Renal cortex interstitium (tissue), 11 donors: ENCODE measurements around the gene PRDX5. TPM values are rescaled to one million over a fixed set of nuclear protein-coding genes. Genes with fewer than 3 reads are reported as not detected.
"Not testable (repeated sequence)": the region's sequence is repeated elsewhere in the genome, so short reads cannot be mapped to it uniquely, and the experiment has no call there.

Experiments
- DNase-seq, 11 donors: peaks; one replicate each; pipeline ENCODE4 v3.0.0-alpha.2; 2013; ENCODE audit warnings: low read depth in 9 of 11, low spot score in 4 of 11; ENCODE audit errors: extremely low read depth in 1 of 11
- polyA plus RNA-seq, 3 donors: library from polyadenylated mRNA; unstranded; fragments of 120-200 nt; gene quantifications; one replicate each; pipeline ENCODE4 v1.2.1, GENCODE V29; 2013; ENCODE audit not compliant: insufficient read length in 3 of 3

Gene PRDX5
- polyA plus RNA-seq, 3 donors: 161 to 233 (median 207) TPM

DNA sequence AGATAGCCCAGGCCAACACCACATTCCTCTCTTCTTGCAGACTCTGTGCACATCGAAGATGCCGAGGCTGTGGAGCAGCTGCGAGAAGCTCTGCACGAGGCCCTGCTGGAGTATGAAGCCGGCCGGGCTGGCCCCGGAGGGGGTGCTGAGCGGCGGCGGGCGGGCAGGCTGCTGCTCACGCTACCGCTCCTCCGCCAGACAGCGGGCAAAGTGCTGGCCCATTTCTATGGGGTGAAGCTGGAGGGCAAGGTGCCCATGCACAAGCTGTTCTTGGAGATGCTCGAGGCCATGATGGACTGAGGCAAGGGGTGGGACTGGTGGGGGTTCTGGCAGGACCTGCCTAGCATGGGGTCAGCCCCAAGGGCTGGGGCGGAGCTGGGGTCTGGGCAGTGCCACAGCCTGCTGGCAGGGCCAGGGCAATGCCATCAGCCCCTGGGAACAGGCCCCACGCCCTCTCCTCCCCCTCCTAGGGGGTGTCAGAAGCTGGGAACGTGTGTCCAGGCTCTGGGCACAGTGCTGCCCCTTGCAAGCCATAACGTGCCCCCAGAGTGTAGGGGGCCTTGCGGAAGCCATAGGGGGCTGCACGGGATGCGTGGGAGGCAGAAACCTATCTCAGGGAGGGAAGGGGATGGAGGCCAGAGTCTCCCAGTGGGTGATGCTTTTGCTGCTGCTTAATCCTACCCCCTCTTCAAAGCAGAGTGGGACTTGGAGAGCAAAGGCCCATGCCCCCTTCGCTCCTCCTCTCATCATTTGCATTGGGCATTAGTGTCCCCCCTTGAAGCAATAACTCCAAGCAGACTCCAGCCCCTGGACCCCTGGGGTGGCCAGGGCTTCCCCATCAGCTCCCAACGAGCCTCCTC, 2.0 kb upstream of the PRDX5 start:
- DNase-seq: not testable (repeated sequence)

DNA sequence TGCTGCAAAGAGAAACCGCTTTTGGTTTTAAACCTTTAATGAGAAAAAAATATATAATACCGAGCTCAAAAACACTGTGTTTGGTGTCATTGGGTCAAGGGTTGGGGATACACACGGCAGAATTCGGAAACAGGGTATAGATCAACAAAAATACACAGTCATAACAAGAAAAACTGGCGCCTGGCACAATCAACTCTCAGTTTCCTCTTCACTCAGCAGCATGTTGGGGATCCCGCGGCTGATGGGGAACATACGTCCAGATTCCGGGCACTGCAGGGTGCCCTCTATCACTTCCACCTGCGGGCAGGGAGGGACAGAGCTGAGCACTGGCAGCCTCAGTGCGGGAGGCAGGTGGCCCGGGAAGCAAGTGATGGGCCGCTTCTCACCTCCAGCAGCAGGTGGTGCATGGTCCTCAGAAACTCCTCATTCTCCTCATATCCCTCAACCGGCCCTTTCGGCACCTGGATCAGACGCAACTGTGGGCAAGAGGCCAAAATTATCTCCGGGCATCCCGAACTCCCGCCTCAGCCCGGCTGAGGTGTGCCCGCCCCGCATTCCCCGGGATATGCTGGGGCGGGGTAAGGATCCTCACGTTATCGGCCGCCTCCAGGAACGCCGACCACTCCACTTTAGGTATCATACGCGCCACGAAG, 1.1 kb upstream of the PRDX5 start:
- no peak for DNase-seq

DNA sequence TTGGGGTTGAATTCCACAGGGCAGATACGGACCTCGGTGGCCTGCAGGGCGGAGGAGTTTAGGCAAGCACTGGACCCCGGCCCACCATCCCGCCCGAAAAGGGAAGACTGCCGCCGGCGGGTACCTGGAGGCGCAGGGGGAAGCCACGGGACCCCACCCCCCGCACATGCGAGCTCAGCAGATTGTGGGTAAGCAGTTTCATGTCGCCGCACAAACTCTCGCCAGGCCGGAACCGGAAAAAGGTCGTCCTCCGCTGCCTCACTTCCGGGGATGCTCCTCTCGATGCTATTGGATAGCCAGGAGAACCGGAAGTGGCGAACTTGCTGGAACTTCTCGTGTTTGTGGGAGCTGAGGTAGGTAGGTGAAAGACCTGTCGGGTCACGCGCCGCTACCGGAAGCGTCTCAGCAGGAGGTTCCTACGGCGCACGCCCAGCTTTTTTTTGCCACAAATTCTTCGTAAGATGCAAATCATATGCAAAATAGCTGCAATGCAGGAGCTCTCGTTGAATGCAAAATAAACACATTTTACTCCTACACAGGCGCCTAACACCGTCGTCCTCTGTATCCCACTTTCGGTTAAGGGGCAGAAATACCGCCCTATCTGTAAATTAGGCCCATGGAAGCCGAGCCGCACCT, 478 bp upstream of the PRDX5 start, which contains the start of gene TRMT112:
Gene TRMT112, minus strand, starts transcription at position 235 of the 636 bp plus-strand sequence. Its CDS starts 33 bp downstream, at position 202.
- peak; percentile 88 to 98 (median 94) for DNase-seq

DNA sequence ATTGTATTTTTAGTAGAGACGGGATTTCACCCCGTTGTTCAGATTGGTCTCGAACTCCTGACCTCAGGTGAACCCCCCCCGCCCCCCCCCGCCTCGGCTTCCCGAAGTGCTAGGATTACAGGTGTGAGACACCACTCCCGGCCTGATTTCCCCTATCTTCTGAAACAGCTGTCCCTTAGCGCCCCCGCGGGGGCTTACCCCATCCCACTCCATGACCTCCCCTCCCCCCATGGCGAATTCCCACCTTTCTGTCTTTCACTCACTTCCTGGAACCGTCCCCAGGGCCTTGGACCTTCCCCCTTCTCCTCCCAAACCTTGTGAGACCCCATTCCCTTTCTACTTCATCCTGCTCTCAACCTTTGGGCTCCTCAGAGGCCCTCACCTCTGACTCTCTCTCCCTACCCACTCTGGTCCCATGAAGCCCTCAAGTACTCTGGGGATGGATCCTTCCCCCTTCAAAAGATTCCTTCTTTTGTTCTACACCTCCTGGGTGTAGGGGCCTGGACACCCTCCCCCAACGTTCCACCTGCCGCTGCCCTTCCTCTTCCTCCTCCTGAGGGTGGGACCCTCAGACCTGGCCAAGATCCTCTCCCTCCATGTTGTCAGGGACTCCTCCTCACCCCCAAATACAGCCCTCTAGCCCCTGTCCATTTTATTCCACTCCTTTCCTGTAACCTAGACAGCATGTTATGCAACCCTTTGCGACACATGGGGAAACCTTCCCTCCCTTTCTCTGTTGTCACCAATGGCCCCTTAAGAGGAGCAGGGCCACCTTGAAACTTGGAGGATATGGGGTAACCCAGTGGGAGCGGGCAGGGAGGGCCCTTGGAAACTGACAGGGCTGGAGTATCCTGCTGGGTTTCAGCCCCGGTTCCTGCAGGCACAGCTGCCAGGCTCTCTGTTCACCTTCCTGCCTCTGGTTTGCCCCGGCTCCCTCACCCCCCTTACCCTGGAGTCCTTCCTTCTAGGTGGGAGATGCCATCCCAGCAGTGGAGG, 1.1 kb downstream of the PRDX5 start:
- DNase-seq: no peak

DNA sequence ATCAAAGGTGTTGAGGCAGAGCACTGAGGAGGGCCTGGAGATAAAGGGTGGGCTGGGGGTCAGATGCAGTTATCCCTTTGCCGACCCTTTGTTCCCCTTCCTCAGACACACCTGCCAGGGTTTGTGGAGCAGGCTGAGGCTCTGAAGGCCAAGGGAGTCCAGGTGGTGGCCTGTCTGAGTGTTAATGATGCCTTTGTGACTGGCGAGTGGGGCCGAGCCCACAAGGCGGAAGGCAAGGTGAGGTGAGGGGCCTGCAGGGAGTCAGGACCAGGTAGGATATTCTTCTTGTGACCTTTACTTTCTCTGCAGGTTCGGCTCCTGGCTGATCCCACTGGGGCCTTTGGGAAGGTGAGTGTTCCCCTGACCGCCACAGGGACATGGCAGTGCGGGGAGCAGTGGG, 2.6 kb downstream of the PRDX5 start:
- DNase-seq: no peak

DNA sequence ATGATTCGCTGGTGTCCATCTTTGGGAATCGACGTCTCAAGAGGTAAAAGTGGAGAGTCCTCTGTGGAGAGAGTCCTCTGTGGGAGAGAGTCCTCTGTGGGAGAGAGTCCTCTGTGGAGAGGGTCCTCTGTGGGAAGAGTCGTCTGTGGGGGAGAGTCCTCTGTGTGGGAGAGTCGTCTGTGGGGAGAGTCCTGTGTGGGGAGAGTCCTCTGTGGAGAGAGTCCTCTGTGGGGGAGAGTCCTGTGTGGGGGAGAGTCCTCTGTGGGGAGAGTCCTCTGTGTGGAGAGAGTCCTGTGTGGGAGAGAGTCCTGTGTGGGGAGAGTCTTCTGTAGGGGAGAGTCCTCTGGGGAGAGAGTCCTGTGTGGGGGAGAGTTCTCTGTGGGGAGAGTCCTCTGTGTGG, 3.1 kb downstream of the PRDX5 start:
- no peak for DNase-seq

DNA sequence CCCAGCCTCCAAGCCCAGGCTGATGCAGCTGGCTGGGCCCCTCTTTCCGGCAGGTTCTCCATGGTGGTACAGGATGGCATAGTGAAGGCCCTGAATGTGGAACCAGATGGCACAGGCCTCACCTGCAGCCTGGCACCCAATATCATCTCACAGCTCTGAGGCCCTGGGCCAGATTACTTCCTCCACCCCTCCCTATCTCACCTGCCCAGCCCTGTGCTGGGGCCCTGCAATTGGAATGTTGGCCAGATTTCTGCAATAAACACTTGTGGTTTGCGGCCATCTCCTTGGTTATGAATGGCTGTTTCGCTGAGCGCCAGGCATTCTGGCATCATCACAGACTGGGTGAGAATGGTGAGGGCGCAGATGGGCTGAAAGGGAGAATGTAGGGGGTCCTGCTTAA, 3.6 kb downstream of the PRDX5 start:
- no peak for DNase-seq

DNA sequence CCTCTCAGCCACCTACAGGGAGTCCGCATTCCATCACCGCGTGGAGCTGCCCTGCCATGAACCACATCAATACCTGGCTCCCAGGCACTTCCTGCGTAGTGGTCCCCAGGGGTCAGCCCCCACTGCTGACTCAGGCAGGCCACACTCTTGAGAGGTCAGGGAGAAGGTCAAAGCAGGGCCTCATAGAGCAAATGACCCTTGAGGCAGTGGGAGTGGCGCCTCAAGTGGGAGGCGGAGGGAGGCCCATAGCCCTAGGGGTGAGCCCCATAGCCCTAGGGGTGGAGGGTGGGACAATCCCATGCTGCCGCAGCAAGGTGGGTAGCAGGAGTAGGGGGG, 5.0 kb downstream of the PRDX5 start:
- no peak for DNase-seq

DNA sequence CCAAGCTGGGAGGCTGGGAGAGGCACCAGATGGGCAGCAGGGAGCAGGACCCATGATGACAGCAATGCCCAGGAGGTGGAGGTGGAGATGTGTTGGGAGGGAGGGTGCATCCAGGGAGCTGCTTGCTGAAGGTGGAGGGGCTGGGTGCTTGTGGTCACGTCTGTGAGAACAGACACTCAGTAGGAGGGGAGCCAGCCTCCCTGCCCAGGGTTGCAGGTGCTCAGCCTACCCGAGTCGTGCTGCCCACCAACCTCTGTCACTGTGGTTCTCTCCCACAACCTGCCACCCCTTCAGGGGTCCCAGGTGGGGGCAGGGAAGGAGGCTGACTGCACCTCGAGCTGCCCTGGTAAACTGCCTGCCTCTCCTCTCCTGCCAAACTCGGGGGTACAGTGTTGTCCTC, 5.5 kb downstream of the PRDX5 start:
- DNase-seq: no peak

DNA sequence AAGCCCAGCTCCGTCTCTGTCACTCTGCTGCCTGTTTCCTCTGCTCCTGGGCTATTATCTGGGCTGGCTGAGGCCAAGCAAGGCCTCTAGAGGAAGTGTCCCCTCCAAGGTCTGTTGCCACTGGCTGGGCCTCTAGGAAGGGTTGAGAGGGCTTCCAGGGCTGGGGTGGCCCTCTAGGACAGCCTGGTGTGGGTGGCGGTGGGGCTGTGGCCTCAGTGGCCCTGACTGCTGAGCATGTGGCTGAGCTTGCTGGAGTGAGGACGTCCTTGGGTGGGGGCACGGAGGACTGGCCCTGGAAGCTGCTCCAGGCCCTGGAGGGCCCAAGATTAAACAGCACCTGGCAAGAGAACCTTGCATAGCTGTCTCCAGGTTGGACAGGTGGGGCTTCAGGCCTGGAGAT, 6.1 kb downstream of the PRDX5 start:
- not testable (repeated sequence) for DNase-seq

DNA sequence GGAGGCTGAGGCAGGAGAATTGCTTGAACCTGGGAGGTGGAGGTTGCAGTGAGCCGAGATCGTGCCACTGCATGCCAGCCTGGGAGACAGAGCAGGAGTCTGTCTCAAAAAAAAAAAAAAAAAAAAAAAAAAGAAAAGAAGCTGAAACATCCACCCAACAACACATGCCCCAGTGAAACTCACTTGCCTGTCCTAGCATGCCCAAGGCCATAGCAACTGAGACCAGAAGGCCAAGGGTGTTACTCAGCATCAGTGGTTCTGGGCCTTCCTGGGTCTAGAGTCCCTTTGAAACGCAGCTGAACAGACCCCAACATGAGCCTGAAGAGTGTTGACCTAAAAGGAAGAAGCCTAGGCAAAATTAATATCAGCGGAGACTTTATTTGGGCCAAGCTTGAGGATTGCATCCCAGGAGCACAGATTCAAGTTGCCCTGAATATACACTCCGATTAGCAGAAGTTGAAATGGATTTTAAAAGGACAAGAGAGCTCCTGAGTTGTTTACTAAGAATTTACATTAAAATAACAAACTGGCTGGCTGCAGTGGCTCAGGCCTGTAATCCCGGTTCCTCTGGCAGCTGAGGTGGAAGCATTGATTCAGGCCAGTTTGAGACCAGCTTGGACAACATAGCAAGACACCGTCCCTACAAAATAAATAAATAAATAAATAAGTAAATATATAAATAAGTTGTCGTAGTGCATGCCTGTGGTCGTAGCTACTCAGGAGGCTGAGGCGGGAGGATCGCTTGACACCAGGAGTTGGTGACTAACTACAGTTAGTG, 7.0 kb downstream of the PRDX5 start:
- DNase-seq: no peak

DNA sequence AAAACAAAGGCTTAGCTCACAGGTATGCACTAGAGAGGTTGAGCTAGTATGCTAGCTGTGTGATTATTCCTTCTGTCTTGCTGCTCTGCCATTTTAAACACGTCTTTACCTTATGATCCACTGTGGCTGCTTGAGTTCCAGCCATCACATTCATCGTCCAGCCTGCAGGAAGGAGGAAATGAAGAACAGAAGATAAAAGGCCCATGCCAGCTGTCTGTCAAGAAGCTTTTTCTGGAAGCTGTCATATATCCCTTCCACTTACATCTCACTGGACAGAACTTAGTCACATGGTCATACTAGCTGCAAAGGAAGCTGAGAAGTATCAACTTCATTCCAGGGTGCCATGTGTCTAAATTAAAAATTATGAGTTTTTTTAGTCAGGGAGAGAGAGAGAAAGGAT, 9.5 kb downstream of the PRDX5 start:
- no peak for DNase-seq

DNA sequence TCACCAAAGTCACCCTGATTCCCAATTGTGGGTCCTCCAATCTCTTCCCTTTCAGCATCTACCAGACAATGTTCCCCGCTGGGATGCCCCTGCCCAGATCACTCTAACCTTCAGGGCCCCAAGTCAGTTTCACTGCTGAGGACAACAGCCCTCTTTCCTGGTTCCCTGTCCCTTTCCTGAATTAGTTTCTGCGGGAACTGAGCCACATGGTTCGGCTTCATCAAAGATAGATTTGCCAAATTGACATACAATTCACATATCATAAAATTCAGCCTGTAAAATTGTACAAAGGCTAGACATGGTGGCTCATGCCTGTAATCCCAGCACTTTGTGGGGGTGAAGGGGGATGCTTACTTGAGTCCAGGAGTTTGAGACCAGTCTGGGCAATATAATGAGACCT, 10.1 kb downstream of the PRDX5 start:
- DNase-seq: no peak

DNA sequence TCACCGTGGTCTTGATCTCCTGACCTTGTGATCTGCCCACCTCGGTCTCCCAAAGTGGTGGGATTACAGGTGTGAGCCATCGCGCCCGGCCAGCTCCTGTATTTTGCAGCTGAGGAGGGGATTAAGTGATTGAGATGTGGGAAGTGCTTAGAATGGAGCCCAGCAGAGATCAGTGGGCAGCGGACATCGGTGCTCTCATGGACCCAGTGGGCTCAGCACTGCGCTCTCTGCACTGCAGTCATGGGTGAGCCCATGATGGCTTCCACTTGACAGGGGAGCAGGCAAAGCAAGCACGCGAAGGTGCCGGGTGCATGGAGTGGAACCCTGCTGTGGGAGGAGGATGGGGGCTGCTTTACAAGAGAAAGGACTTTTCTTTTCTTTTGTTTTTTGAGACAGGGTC, 13.0 kb downstream of the PRDX5 start:
- DNase-seq: no peak

DNA sequence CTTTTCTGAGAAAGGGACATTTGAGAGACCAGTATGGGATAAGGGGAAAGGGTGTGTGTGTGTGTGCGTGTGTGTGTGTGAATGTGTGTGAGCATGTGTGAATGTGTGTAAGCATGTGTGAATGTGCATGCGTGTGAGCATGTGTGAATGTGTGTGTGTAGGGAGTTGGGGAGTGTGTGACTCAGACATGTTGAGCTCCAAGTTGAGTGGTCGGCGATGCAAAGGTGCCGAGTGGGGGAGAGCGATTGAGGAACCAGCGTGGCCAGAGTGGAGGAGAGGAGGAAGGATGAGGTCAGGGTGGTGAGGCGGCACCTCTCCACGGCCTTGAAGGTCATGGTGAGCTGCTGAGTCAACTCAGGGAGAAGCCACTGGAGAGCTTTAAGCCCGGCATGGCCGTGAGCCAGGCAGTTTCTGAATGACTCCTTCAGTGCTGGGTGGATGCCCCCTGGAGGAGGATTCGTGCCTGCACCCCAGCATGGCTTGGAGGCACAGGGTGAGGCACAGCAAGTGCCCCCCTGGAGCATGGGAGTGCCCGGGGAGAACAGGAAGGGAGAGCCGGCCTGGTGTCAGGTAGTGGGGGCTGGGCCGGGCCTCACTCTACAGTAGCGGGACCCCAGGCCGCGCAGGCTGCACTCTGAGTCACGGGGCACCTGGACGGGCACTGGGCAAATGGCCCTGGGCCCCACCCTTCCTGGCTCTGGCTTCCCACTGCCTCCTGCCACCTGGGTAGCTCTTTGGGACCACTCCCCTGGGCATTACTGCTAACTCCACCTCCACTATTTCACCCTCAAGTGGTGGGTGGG, 13.8 kb downstream of the PRDX5 start:
- DNase-seq: peak in 1 of 11 donors; percentile 34

DNA sequence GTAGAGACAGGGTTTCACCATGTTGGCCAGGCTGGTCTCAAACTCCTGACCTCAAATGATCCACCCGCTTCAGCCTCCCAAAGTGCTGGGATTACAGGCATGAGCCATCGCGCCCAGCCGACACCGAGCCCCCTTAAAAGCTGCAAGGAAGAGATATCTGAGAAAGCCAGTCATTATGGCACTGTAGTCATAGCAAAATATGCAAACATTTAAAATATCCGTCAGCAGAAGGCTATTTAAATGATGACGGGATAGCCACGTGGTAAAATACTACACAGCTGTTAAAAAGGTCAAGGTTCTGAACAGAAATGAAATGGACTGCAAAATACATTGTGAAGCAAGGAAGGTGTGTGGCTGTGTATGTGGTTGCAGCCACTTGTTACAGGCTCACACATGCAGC, 15.6 kb downstream of the PRDX5 start:
- no peak for DNase-seq
